ENCODE results near the gene SFXN3.

The SFXN3 gene

GRCh38 chr10:101000127-101000914 lies 30.7 kb upstream of the SFXN3 start:
- DNase-seq (ENCODE audit: low spot score) = no peak

- no peak for DNase-seq (ENCODE audit: low spot score)
Measured at GRCh38 chr10:101000915-101001658, 29.9 kb upstream of the SFXN3 start.

- DNase-seq (ENCODE audit: low spot score) = no peak
Measured at GRCh38 chr10:101001659-101002035, 29.4 kb upstream of the SFXN3 start.

GRCh38 chr10:101002456-101002855 lies 28.6 kb upstream of the SFXN3 start:
- no peak for DNase-seq (ENCODE audit: low spot score)

- no peak for DNase-seq (ENCODE audit: low spot score)
Measured at GRCh38 chr10:101003639-101004206, 27.3 kb upstream of the SFXN3 start.

- no peak for DNase-seq (ENCODE audit: low spot score)
Measured at GRCh38 chr10:101005361-101005760, 25.7 kb upstream of the SFXN3 start.

GRCh38 chr10:101005869-101006567 lies 25.0 kb upstream of the SFXN3 start:
- no peak for DNase-seq (ENCODE audit: low spot score)

GRCh38 chr10:101006593-101007098 lies 24.4 kb upstream of the SFXN3 start:
- DNase-seq (ENCODE audit: low spot score) = peak; percentile 71

GRCh38 chr10:101007099-101007711 lies 23.8 kb upstream of the SFXN3 start:
- DNase-seq (ENCODE audit: low spot score) = no peak

GRCh38 chr10:101007915-101008822 lies 22.9 kb upstream of the SFXN3 start:
- no peak for DNase-seq (ENCODE audit: low spot score)

GRCh38 chr10:101008823-101009423 lies 22.1 kb upstream of the SFXN3 start:
- DNase-seq (ENCODE audit: low spot score) = no peak

- DNase-seq (ENCODE audit: low spot score) = no peak
Measured at GRCh38 chr10:101010329-101010728, 20.7 kb upstream of the SFXN3 start.

GRCh38 chr10:101011517-101012423 lies 19.3 kb upstream of the SFXN3 start:
- DNase-seq (ENCODE audit: low spot score) = peak; percentile 73

- peak; percentile 94 for DNase-seq (ENCODE audit: low spot score)
Measured at GRCh38 chr10:101012525-101013364, 18.3 kb upstream of the SFXN3 start.

- no peak for DNase-seq (ENCODE audit: low spot score)
Measured at GRCh38 chr10:101013365-101013825, 17.6 kb upstream of the SFXN3 start.

- peak; percentile 82 for DNase-seq (ENCODE audit: low spot score)
Measured at GRCh38 chr10:101014230-101014884, 16.7 kb upstream of the SFXN3 start.

- DNase-seq (ENCODE audit: low spot score) = no peak
Measured at GRCh38 chr10:101014966-101015581, 16.0 kb upstream of the SFXN3 start.
